ENCODE results near the gene DGUOK. TPM values are rescaled to one million over a fixed set of nuclear protein-coding genes. Genes with fewer than 3 reads are reported as not detected.

The DGUOK gene
- total and polyA plus RNA-seq, 2 of the 4 experiments (the other 2 are of a cell fraction), result 66.3 to 111 TPM

GRCh38 chr2:73904952-73905351, 21.7 kb upstream of the DGUOK start:
- Histone ChIP-seq H3K9ac (ENCODE audit: low read depth, low read length) (no peak overlapping the region), H3K9me1 (ENCODE audit: insufficient read depth, low read length) (peaks cover 12% of the 10 kb centered on the region), H2BK15ac (ENCODE audit: low read depth, low read length) (no peak overlapping the region), H3K4me2 (ENCODE audit: low read depth, low read length) (no peak overlapping the region), H3K9me3 (ENCODE audit: control insufficient read depth, insufficient read depth, low read length) (no peaks in the 10 kb centered on the region), H2BK120ac (ENCODE audit: low read depth, low read length) (no peak overlapping the region), H4K91ac (ENCODE audit: insufficient read depth, low read depth, low read length) (no peak overlapping the region), H4K20me1 (ENCODE audit: insufficient read depth, low read length) (peaks cover 67% of the 10 kb centered on the region), H3K14ac (replicated peaks; ENCODE audit: low read depth, low read length) (no peak overlapping the region), H3K36me3 (ENCODE audit: control insufficient read depth, insufficient read depth, low read length) (peaks cover 58% of the 10 kb centered on the region), H3K23ac (ENCODE audit: low read depth, low read length) (no peak overlapping the region), H2AFZ (replicated peaks; ENCODE audit: low read length, poor library complexity) (no peak overlapping the region), H3K27ac (ENCODE audit: insufficient read depth, low read length) (no peak overlapping the region), H3K56ac (ENCODE audit: extremely low read depth, insufficient read depth, low read length) (no peak overlapping the region), H3K4me1 (ENCODE audit: control insufficient read depth, insufficient read depth, low read length) (no peaks in the 10 kb centered on the region; the same call in 1 of the 2 replicates), H2AK9ac (replicated peaks; ENCODE audit: low read depth, low read length, poor library complexity) (no peak overlapping the region), H2BK5ac (ENCODE audit: low read depth, low read length, poor library complexity, severe bottlenecking) (no peak overlapping the region), H4K5ac (ENCODE audit: low read depth, low read length) (no peak overlapping the region), H3K18ac (ENCODE audit: low read depth, low read length) (no peak overlapping the region), H2AK5ac (ENCODE audit: low read depth, low read length) (no peak overlapping the region), H3K79me1 (ENCODE audit: low read depth in 1 of 2, low read length in 2 of 2) (peaks cover 36 to 61% of the 10 kb centered on the region in 2 experiments), H3K27me3 (ENCODE audit: control insufficient read depth, insufficient read depth, low read length) (no peaks in the 10 kb centered on the region), H2BK20ac (ENCODE audit: low read depth, low read length) (no peak overlapping the region), H3K4me3 (ENCODE audit: insufficient read depth, low read depth, low read length) (no peak overlapping the region), H3K4ac (ENCODE audit: low read depth, low read length) (no peak overlapping the region), H4K8ac (ENCODE audit: low read depth in 2 of 2, low read length in 2 of 2) (no peak overlapping the region)
- CTCF ChIA-PET, result no interaction called here
- ATAC-seq (ENCODE audit: low read depth) (no peak), DNase-seq (no peak)
- dilution Hi-C loops (cut with HindIII; ENCODE audit: low sequenced_read_pairs, unreplicated experiment), result no loop called here
- POLR2A ChIA-PET (ENCODE audit: unreplicated experiment), result no interaction called here
- intact Hi-C loops (cut with micrococcal nuclease), result no loop called here
- 100% methylated on average over 1 of the region's 1 CpG; no CpG with 5 or more reads in 1 of the 2 experiments for WGBS, 2 experiments (ENCODE audit: extremely low coverage in 2 of 2, insufficient read length in 1 of 2)
- TF ChIP-seq MAFK (IDR thresholded peaks at IDR 0.05; ENCODE audit: low read depth, low read length) (no peak), RCOR1 (IDR thresholded peaks at IDR 0.05; ENCODE audit: insufficient replicate concordance, low read length) (no peak), ELK1 (IDR thresholded peaks at IDR 0.05; ENCODE audit: borderline replicate concordance, low read depth, low read length) (no peak), SMC3 (IDR thresholded peaks at IDR 0.05; ENCODE audit: low read depth, low read length) (no peak), CHD1 (IDR thresholded peaks at IDR 0.05; ENCODE audit: low read depth, low read length) (no peak), BHLHE40 (IDR thresholded peaks at IDR 0.05; ENCODE audit: low read depth, low read length) (no peak), POLR2A (IDR thresholded peaks at IDR 0.05; ENCODE audit: low read depth, low read length) (no peak), RFX5 (IDR thresholded peaks at IDR 0.05; ENCODE audit: low read depth, low read length) (no peak)
- in situ Hi-C loops (cut with MboI; ENCODE audit: low sequenced_read_pairs), result no loop called here
- no TSS peak for BruUV-seq (replicated peaks)

Data from IMR-90 (cell line).